GM23248 (cell line): Measurements from ENCODE around the gene MOCOS. TPM values are rescaled to one million over a fixed set of nuclear protein-coding genes. Genes with fewer than 3 reads are reported as not detected.

Source experiments
- DNase-seq: peaks from one replicate; pipeline ENCODE4 v3.0.0-alpha.2; 2015
- H2AFZ ChIP-seq: fragments of 200-600 bp; sonication (generic); 2 replicates; pipeline ENCODE4 v1.6.1; 2016; ENCODE audit warnings: antibody characterized with exemption
- H3F3A ChIP-seq: fragments of 200-600 bp; sonication (generic); 2 replicates; pipeline ENCODE4 v1.6.1; 2016; ENCODE audit warnings: mild to moderate bottlenecking, antibody characterized with exemption, mixed run types; ENCODE audit not compliant: insufficient read depth
- H3K27ac ChIP-seq: fragments of 200-600 bp; sonication (generic); 2 replicates; pipeline ENCODE4 v1.5.1; 2016; ENCODE audit warnings: mild to moderate bottlenecking
- H3K27me3 ChIP-seq: fragments of 200-600 bp; sonication (generic); replicated peaks from 2 replicates; pipeline ENCODE4 v1.6.1; 2016; ENCODE audit warnings: mild to moderate bottlenecking; ENCODE audit not compliant: insufficient read depth
- H3K36me3 ChIP-seq: fragments of 200-600 bp; sonication (generic); 2 replicates; pipeline ENCODE4 v1.6.1; 2016; ENCODE audit warnings: low read depth, mild to moderate bottlenecking
- H3K4me1 ChIP-seq: fragments of 200-600 bp; sonication (generic); 2 replicates; pipeline ENCODE4 v1.6.1; 2016; ENCODE audit warnings: mild to moderate bottlenecking; ENCODE audit not compliant: insufficient read depth
- H3K4me2 ChIP-seq: fragments of 200-600 bp; sonication (generic); one replicate; pipeline ENCODE4 v1.6.1; 2016; ENCODE audit warnings: mild to moderate bottlenecking; ENCODE audit not compliant: unreplicated experiment
- H3K4me3 ChIP-seq: fragments of 200-600 bp; sonication (generic); 2 replicates; pipeline ENCODE4 v1.5.1; 2016; ENCODE audit warnings: mild to moderate bottlenecking
- H3K79me2 ChIP-seq: fragments of 200-600 bp; sonication (generic); 2 replicates; pipeline ENCODE4 v1.6.1; 2016; ENCODE audit warnings: mild to moderate bottlenecking; ENCODE audit not compliant: insufficient read depth
- H3K9ac ChIP-seq: fragments of 200-600 bp; sonication (generic); 2 replicates; pipeline ENCODE4 v1.6.1; 2016; ENCODE audit warnings: mild to moderate bottlenecking
- H3K9me2 ChIP-seq: fragments of 200-600 bp; sonication (generic); 2 replicates; pipeline ENCODE4 v1.6.1; 2016; ENCODE audit warnings: mixed run types, mild to moderate bottlenecking, moderate library complexity; ENCODE audit not compliant: insufficient read depth
- H3K9me3 ChIP-seq: fragments of 200-600 bp; sonication (generic); one replicate; pipeline ENCODE4 v1.6.1; 2017; ENCODE audit warnings: low read depth
- H4K20me1 ChIP-seq: fragments of 200-600 bp; sonication (generic); 2 replicates; pipeline ENCODE4 v1.6.0; 2016; ENCODE audit not compliant: insufficient read depth
- EZH2 ChIP-seq: fragments of 200-600 bp; sonication (generic); IDR thresholded peaks from 2 replicates; pipeline ENCODE4 v1.6.1; 2018; ENCODE audit warnings: antibody characterized with exemption, mild to moderate bottlenecking; ENCODE audit not compliant: insufficient read depth, poor library complexity, severe bottlenecking
- EZH2phosphoT487 ChIP-seq: fragments of 200-600 bp; sonication (generic); IDR thresholded peaks from 2 replicates; pipeline ENCODE4 v1.6.1; 2018; ENCODE audit warnings: antibody characterized with exemption, moderate library complexity, mild to moderate bottlenecking, low read depth; ENCODE audit not compliant: insufficient read depth
- WGBS, 2 experiments: methylation state at CpG; one replicate each; pipeline ENCODE4 v1.1.6; 2015 to 2017; ENCODE audit warnings: low lambda C conversion rate in 2 of 2, low coverage in 1 of 2; ENCODE audit errors: missing lambda C conversion rate in 2 of 2; 5-methylcytosine and 5-hydroxymethylcytosine counted together
- in situ Hi-C: fragments of 300-500 bp; cut with MboI; formaldehyde crosslinking; loops from 2 replicates; pipeline ENCODE4 v1.15.0; 2020
- polyA plus RNA-seq: library from polyadenylated mRNA; unstranded; fragments of >200 nt; fragmentation: Nextera tagmentation; extraction: Ambion mirVana; gene quantifications from 2 replicates; pipeline ENCODE4 v1.2.1, GENCODE V29; 2016
- total RNA-seq: library from RNA; depleted of rRNA; stranded (reverse); fragments of >200 nt; shearing (Covaris generic); gene quantifications from 2 replicates; pipeline ENCODE4 v1.2.3, GENCODE V29; 2014

MOCOS gene
- total and polyA plus RNA-seq, 2 experiments from 2014 or later = 17.9 to 23.6 TPM

- H3K9ac ChIP-seq = peak overlapping the region; percentile 38
- peaks cover 70% of the 10 kb centered on the region for H3F3A ChIP-seq
- H3K4me3 ChIP-seq = no peak overlapping the region
- H3K9me3 ChIP-seq = no peaks in the 10 kb centered on the region
- TF ChIP-seq EZH2 (no peak), EZH2phosphoT487 (no peak)
- no peaks in the 10 kb centered on the region for H4K20me1 ChIP-seq
- no peaks in the 10 kb centered on the region for H3K9me2 ChIP-seq
- H3K4me2 ChIP-seq = no peak overlapping the region
- in situ Hi-C loops = no loop called here
- H3K4me1 ChIP-seq = peaks cover 49% of the 10 kb centered on the region
- peaks cover 37% of the 10 kb centered on the region for H3K36me3 ChIP-seq
- H3K27me3 ChIP-seq = no peaks in the 10 kb centered on the region
- peak overlapping the region; percentile 76 for H3K27ac ChIP-seq
- H2AFZ ChIP-seq = no peak overlapping the region
- peak; percentile 7 for DNase-seq
- H3K79me2 ChIP-seq = peaks cover 1% of the 10 kb centered on the region
- 50 to 63% methylated on average over 2 of the region's 2 CpGs for WGBS, 2 experiments
These were observed 33.5 kb upstream of the MOCOS start for GRCh38 chr18:36153771-36154170.

GRCh38 chr18:36155851-36156757 is 31.2 kb upstream of the MOCOS start:
- no peak for TF ChIP-seq EZH2
- TF ChIP-seq EZH2phosphoT487 = no peak
- H4K20me1 ChIP-seq = no peaks in the 10 kb centered on the region
- no peaks in the 10 kb centered on the region for H3K27me3 ChIP-seq
- H3K9me3 ChIP-seq = no peaks in the 10 kb centered on the region
- peaks cover 49% of the 10 kb centered on the region for H3K4me1 ChIP-seq
- peak overlapping the region; percentile 82 for H3K27ac ChIP-seq
- peaks cover 24% of the 10 kb centered on the region for H3K79me2 ChIP-seq
- 83 to 84% methylated on average over 7 of the region's 7 CpGs for WGBS, 2 experiments
- peak overlapping the region; percentile 50 for H3K4me2 ChIP-seq
- DNase-seq = peak; percentile 54
- no peak overlapping the region for H3K9ac ChIP-seq
- in situ Hi-C loops = no loop called here
- no peak overlapping the region for H2AFZ ChIP-seq
- no peak overlapping the region for H3K4me3 ChIP-seq
- H3K36me3 ChIP-seq = peaks cover 51% of the 10 kb centered on the region
- peaks cover 76% of the 10 kb centered on the region for H3F3A ChIP-seq
- no peaks in the 10 kb centered on the region for H3K9me2 ChIP-seq

- peak overlapping the region; percentile 82 for H3K27ac ChIP-seq
These were observed 29.9 kb upstream of the MOCOS start for GRCh38 chr18:36157441-36157840.

GRCh38 chr18:36158266-36158867 is 28.9 kb upstream of the MOCOS start:
- H3K9me2 ChIP-seq = no peaks in the 10 kb centered on the region
- H3K4me3 ChIP-seq = no peak overlapping the region
- H3F3A ChIP-seq = peaks cover 64% of the 10 kb centered on the region
- H3K27ac ChIP-seq = peak overlapping the region; percentile 82
- in situ Hi-C loops = no loop called here
- no peak overlapping the region for H2AFZ ChIP-seq
- TF ChIP-seq EZH2 (no peak), EZH2phosphoT487 (no peak)
- peaks cover 72% of the 10 kb centered on the region for H3K36me3 ChIP-seq
- no peaks in the 10 kb centered on the region for H4K20me1 ChIP-seq
- H3K4me2 ChIP-seq = peak overlapping the region; percentile 50
- H3K79me2 ChIP-seq = peaks cover 47% of the 10 kb centered on the region
- DNase-seq = peak; percentile 85
- H3K27me3 ChIP-seq = no peaks in the 10 kb centered on the region
- 78 to 80% methylated on average over 5 of the region's 5 CpGs for WGBS, 2 experiments
- H3K9ac ChIP-seq = peak overlapping the region; percentile 54
- peaks cover 42% of the 10 kb centered on the region for H3K4me1 ChIP-seq
- no peaks in the 10 kb centered on the region for H3K9me3 ChIP-seq

More at GRCh38 chr18:36157441-36157840, 29.9 kb upstream of the MOCOS start:
- H4K20me1 ChIP-seq = no peaks in the 10 kb centered on the region
- peaks cover 73% of the 10 kb centered on the region for H3F3A ChIP-seq
- peaks cover 64% of the 10 kb centered on the region for H3K36me3 ChIP-seq
- H3K4me1 ChIP-seq = peaks cover 49% of the 10 kb centered on the region
- in situ Hi-C loops = no loop called here
- peak overlapping the region; percentile 54 for H3K9ac ChIP-seq
- H3K27me3 ChIP-seq = no peaks in the 10 kb centered on the region
- H3K9me2 ChIP-seq = no peaks in the 10 kb centered on the region
- TF ChIP-seq EZH2phosphoT487 = no peak
- no peak for TF ChIP-seq EZH2
- peaks cover 37% of the 10 kb centered on the region for H3K79me2 ChIP-seq
- H3K4me3 ChIP-seq = no peak overlapping the region
- no peaks in the 10 kb centered on the region for H3K9me3 ChIP-seq
- peak overlapping the region; percentile 50 for H3K4me2 ChIP-seq
- DNase-seq = peak; percentile 59
- no peak overlapping the region for H2AFZ ChIP-seq
